ENCODE data around the gene GPR35.

Gene GPR35

GRCh38 chr2:240629619-240629967 lies 4.3 kb downstream of the GPR35 start:
- TF ChIP-seq ZNF274 (IDR thresholded peaks at IDR 0.05; ENCODE audit: low read depth, low read length): no peak
- no peak overlapping the region for H3K4me3 ChIP-seq (ENCODE audit: low read length)

GRCh38 chr2:240629968-240630770 lies 4.9 kb downstream of the GPR35 start:
- no peak for TF ChIP-seq ZNF274 (IDR thresholded peaks at IDR 0.05; ENCODE audit: low read depth, low read length)
- H3K4me3 ChIP-seq (ENCODE audit: low read length): no peak overlapping the region

- TF ChIP-seq ZNF274 (IDR thresholded peaks at IDR 0.05; ENCODE audit: low read depth, low read length): no peak
- H3K4me3 ChIP-seq (ENCODE audit: low read length): no peak overlapping the region
Observed at GRCh38 chr2:240630771-240631547, 5.7 kb downstream of the GPR35 start.

- no peak for TF ChIP-seq ZNF274 (IDR thresholded peaks at IDR 0.05; ENCODE audit: low read depth, low read length)
- H3K4me3 ChIP-seq (ENCODE audit: low read length): no peak overlapping the region
Observed at GRCh38 chr2:240631548-240632305, 6.4 kb downstream of the GPR35 start.

GRCh38 chr2:240632306-240632721 lies 7.0 kb downstream of the GPR35 start:
- no peak overlapping the region for H3K4me3 ChIP-seq (ENCODE audit: low read length)
- TF ChIP-seq ZNF274 (IDR thresholded peaks at IDR 0.05; ENCODE audit: low read depth, low read length): no peak

GRCh38 chr2:240635121-240635997 lies 10.1 kb downstream of the GPR35 start:
- no peak overlapping the region for H3K4me3 ChIP-seq (ENCODE audit: low read length)
- no peak for TF ChIP-seq ZNF274 (IDR thresholded peaks at IDR 0.05; ENCODE audit: low read depth, low read length)

- no peak overlapping the region for H3K4me3 ChIP-seq (ENCODE audit: low read length)
- no peak for TF ChIP-seq ZNF274 (IDR thresholded peaks at IDR 0.05; ENCODE audit: low read depth, low read length)
Observed at GRCh38 chr2:240635998-240636547, 10.8 kb downstream of the GPR35 start.

GRCh38 chr2:240636563-240637115 lies 11.4 kb downstream of the GPR35 start:
- H3K4me3 ChIP-seq (ENCODE audit: low read length): no peak overlapping the region
- no peak for TF ChIP-seq ZNF274 (IDR thresholded peaks at IDR 0.05; ENCODE audit: low read depth, low read length)

GRCh38 chr2:240637116-240637900 lies 12.0 kb downstream of the GPR35 start:
- TF ChIP-seq ZNF274 (IDR thresholded peaks at IDR 0.05; ENCODE audit: low read depth, low read length): no peak
- H3K4me3 ChIP-seq (ENCODE audit: low read length): no peak overlapping the region

- no peak overlapping the region for H3K4me3 ChIP-seq (ENCODE audit: low read length)
- no peak for TF ChIP-seq ZNF274 (IDR thresholded peaks at IDR 0.05; ENCODE audit: low read depth, low read length)
Observed at GRCh38 chr2:240637901-240638345, 12.6 kb downstream of the GPR35 start.

- no peak overlapping the region for H3K4me3 ChIP-seq (ENCODE audit: low read length)
- no peak for TF ChIP-seq ZNF274 (IDR thresholded peaks at IDR 0.05; ENCODE audit: low read depth, low read length)
Observed at GRCh38 chr2:240638512-240639160, 13.4 kb downstream of the GPR35 start.

GRCh38 chr2:240639566-240639965 lies 14.3 kb downstream of the GPR35 start:
- no peak overlapping the region for H3K4me3 ChIP-seq (ENCODE audit: low read length)
- TF ChIP-seq ZNF274 (IDR thresholded peaks at IDR 0.05; ENCODE audit: low read depth, low read length): no peak
